Stimulated activated naive B cell treated with anti-CD40 and anti-IgM and Interleukin-4, amounts not matched to agents 10 μg/mL and 1 μg/mL and 100 μg/mL, for 72 hours (primary cell): ENCODE measurements around the gene ADORA3.
A peak's percentile ranks its signal among the peaks of the same experiment; 100 is the strongest.
"Not testable (repeated sequence)": the region's sequence is repeated elsewhere in the genome, so short reads cannot be mapped to it uniquely, and the experiment has no call there.

ENCODE experiments used
- ATAC-seq, 2 donors: fragments of 150-1000 bp; cut with Tn5 transposase; replicated peaks; 2 replicates each; pipeline ENCODE4 v1.10.0; 2021; ENCODE audit warnings: moderate library complexity in 1 of 2
- DNase-seq: peaks from one replicate; pipeline ENCODE4 v3.0.0; 2021
- H3K27ac Mint-ChIP-seq: one replicate; pipeline ENCODE4 v1.8.0; 2022; ENCODE audit warnings: mild to moderate bottlenecking, mixed read lengths
- H3K27me3 Mint-ChIP-seq, 2 donors: one replicate each; pipeline ENCODE4 v1.8.0; 2022; ENCODE audit warnings: mixed read lengths in 2 of 2
- H3K36me3 Mint-ChIP-seq, 2 donors: one replicate each; pipeline ENCODE4 v1.8.0; 2022; ENCODE audit warnings: mixed read lengths in 2 of 2, mild to moderate bottlenecking in 1 of 2
- H3K4me1 Mint-ChIP-seq, 2 donors: one replicate each; pipeline ENCODE4 v1.8.0; 2022; ENCODE audit warnings: mixed read lengths in 2 of 2, mild to moderate bottlenecking in 1 of 2
- H3K4me3 Mint-ChIP-seq, 2 donors: one replicate each; pipeline ENCODE4 v1.8.0; 2022; ENCODE audit warnings: mild to moderate bottlenecking in 2 of 2, mixed read lengths in 2 of 2, moderate library complexity in 1 of 2
- H3K9me3 Mint-ChIP-seq, 2 donors: one replicate each; pipeline ENCODE4 v1.8.0; 2022; ENCODE audit warnings: mixed read lengths in 2 of 2, mild to moderate bottlenecking in 1 of 2

The ADORA3 gene

DNA sequence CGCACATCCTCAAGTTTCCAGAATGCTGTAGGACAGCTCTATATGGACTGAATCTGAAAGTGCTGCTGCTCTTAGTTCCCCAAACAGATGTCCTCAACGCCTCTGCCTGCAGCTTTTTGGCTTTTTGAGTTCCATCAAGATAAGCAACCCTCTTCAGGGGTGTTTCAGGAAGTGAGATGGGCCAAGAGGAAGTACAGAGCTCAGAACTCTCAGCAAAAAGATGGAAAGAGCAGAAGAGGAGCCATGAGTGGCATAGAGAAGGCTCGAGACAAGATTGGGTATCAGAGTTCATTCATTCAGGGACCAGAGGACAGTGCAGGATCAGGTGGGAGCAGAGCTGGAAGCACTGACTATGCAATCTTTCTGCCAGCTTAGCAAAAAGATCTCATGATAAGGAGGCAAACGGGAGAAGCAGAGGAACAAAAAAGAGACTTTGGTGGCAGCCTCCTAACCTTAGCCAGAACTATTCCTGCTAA, at the start of gene ADORA3, which contains the start of gene TMIGD3:
TSS of gene ADORA3 (minus strand) at position 49 of the 476 bp plus-strand sequence. CDS start 279 bp downstream, outside the sequence.
TSS of gene TMIGD3 (minus strand) at position 49 of the 476 bp plus-strand sequence. CDS start 279 bp downstream, outside the sequence.
- peak; percentile 46 to 47 for ATAC-seq
- Mint-ChIP-seq H3K9me3 (peaks cover 0 to 3% of the 10 kb centered on the region in 2 donors), H3K4me3 (peak within 1 kb of the TSS; percentile 33 to 60)

DNA sequence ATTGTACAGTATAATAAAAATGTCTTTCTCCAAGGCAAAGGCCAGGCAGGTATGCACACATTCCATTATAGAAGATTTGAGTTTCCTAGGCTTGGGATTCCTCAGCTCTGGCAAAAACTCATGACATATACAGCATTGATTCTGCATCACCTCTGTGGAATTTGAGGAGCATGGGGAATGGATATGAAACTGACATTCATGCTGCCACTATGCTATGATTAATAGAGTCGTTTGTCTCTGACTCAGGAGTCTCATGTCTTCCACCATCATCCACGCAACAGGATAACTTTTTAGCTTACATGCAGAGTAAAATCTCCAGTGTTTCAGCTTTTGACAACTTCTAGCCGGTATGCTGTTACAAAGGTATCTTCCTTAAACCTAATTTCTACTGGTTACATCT, 49.8 kb upstream of the ADORA3 start:
- H3K4me3 Mint-ChIP-seq, result no peak overlapping the region
- H3K36me3 Mint-ChIP-seq, result no peaks in the 10 kb centered on the region
- no peaks in the 10 kb centered on the region for H3K27me3 Mint-ChIP-seq
- ATAC-seq, result no peak
- peaks cover 0 to 6% of the 10 kb centered on the region in 2 donors for H3K4me1 Mint-ChIP-seq
- no peak for DNase-seq
- H3K27ac Mint-ChIP-seq, result no peak overlapping the region
- no peaks in the 10 kb centered on the region for H3K9me3 Mint-ChIP-seq

More for the DNA sequence above, at the start of gene ADORA3, which contains the start of gene TMIGD3:
- Mint-ChIP-seq H3K27me3 (no peaks in the 10 kb centered on the region), H3K4me1 (peaks cover 37 to 50% of the 10 kb centered on the region in 2 donors), H3K36me3 (no peaks in the 10 kb centered on the region), H3K27ac (peak within 1 kb of the TSS; percentile 78)
- DNase-seq, result peak; percentile 61

DNA sequence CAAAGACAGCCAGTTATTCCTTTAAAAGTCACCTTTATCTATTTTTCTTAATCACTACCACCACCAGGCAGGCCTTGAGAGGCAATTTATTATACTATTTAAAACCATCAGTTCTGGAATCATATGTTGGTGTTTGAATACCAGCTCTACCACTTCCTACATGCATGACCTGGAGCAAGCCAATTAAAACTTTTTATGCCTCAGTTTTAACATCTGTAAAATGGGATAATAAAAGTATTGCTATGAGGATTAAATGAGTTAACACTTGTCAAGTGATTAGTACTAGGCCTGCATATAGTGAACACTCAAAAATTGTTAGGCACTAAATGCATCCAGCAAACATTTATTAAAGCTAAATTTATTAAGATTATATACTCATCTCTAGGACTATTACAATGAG, 49.2 kb upstream of the ADORA3 start:
- DNase-seq, result no peak
- H3K27me3 Mint-ChIP-seq, result no peaks in the 10 kb centered on the region
- ATAC-seq, result no peak
- H3K36me3 Mint-ChIP-seq, result no peaks in the 10 kb centered on the region
- peaks cover 2 to 12% of the 10 kb centered on the region in 2 donors for H3K4me1 Mint-ChIP-seq
- no peak overlapping the region for H3K27ac Mint-ChIP-seq
- H3K9me3 Mint-ChIP-seq, result no peaks in the 10 kb centered on the region
- H3K4me3 Mint-ChIP-seq, result no peak overlapping the region

DNA sequence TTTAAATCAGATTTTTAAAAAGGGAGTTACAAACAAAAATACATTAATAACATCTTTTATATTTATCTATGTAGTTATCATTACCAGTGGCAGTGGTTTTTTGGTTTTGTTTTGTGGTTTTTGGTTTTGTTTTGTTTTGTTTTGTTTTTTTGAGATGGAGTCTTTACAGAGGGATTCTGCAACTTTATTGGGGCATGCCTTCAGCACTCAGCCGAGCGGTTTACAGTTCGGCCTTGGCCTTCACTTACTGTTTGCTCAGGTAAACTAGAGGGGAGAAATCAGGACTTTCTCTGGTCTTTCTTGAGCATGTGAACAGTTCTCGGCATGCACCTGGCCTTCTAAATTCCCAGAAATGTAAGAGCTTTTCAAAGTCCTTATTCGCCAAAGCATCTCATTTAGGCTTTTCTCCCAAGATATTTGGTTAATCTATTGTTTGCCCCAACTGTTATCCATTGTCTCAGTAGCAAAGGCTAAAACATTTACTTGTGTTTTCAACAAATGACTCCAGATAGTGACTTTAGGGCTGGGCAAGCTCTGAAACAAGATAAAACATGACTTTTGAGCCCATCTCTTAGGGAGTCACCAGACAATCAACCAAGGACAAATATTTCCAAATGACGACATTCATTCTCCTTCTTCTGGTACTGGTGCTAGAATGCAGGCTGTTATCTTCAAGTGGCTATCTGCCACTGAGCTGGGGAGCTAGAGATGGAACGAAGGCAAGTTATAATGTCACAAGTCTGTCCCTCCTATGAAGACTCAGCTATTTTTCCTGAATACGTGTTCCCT, 48.4 kb upstream of the ADORA3 start:
- H3K4me3 Mint-ChIP-seq, result no peak overlapping the region
- H3K27me3 Mint-ChIP-seq, result no peaks in the 10 kb centered on the region
- H3K4me1 Mint-ChIP-seq, result peaks cover 2 to 12% of the 10 kb centered on the region in 2 donors

DNA sequence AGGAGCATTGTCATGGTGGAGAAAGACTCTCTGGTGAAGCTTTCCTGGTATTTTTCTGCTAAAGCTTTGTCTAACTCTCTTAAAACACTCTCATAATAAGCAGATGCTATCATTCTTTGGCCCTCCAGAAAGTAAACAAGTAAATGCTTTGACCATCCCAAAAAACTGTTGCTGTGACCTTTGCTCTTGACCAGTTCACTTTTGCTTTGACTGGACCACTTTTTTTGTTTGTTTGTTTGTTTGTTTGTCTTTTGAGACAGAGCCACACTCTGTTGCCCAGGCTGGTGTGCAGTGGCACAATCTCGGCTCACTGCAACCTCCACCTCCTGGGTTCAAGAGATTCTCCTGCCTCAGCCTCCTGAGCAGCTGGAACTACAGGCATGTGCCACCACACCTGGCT, 44.4 kb upstream of the ADORA3 start:
- not testable (repeated sequence) for H3K27ac Mint-ChIP-seq, H3K9me3 Mint-ChIP-seq, H3K4me3 Mint-ChIP-seq, H3K36me3 Mint-ChIP-seq, ATAC-seq, H3K27me3 Mint-ChIP-seq, DNase-seq
- peaks cover 4 to 17% of the 10 kb centered on the region in 2 donors for H3K4me1 Mint-ChIP-seq

More for the DNA sequence above, 48.4 kb upstream of the ADORA3 start:
- Mint-ChIP-seq H3K27ac (no peak overlapping the region), H3K36me3 (no peaks in the 10 kb centered on the region), H3K9me3 (no peaks in the 10 kb centered on the region)
- DNase-seq (no peak), ATAC-seq (no peak)

DNA sequence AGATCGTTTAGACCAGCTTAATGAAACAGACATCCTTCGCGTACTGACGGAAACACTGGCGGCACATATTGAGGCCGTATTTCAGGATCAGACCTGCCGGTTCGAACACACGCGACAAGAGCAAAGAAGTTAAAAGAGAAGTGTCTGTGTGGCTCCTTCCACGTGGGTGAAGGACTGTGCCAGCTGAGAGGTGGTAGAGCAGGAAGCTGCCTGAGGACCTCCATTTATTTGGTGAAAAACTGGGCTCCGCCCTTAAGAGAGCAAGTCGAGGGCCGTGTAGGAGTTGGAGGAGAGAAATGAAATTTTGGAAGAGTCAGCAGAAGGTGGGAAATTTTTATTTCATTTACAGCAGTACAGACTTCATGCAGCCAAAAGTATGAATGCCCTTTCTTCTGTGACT, 38.8 kb upstream of the ADORA3 start:
- H3K4me1 Mint-ChIP-seq, result peaks cover 2 to 16% of the 10 kb centered on the region in 2 donors
- ATAC-seq, result no peak
- H3K27ac Mint-ChIP-seq, result no peak overlapping the region
- H3K9me3 Mint-ChIP-seq, result peaks cover 0 to 4% of the 10 kb centered on the region in 2 donors
- H3K36me3 Mint-ChIP-seq, result no peaks in the 10 kb centered on the region
- no peak for DNase-seq
- H3K27me3 Mint-ChIP-seq, result peaks cover 4 to 5% of the 10 kb centered on the region in 2 donors
- no peak overlapping the region for H3K4me3 Mint-ChIP-seq

DNA sequence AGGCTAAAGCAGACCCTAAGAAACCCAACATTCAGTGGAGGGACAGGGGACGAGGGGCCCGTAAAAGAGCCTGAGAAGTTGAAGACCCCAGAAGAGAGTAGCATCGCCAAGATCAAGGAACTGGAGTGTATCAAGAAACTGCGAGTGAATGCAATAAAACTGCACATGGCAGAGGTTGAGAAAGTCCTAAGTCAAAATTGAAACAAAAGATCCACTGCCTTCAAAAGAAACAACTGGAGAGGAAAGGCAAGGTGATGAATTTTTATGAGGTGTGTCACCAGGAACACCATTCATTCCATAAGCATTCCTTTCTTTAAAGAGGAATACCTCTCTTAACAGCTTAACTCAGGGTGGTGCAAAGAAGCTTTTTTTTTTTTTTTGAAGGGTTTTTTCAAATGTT, 38.3 kb upstream of the ADORA3 start:
- peaks cover 4 to 5% of the 10 kb centered on the region in 2 donors for H3K27me3 Mint-ChIP-seq
- ATAC-seq, result no peak
- H3K36me3 Mint-ChIP-seq, result peaks cover 0 to 2% of the 10 kb centered on the region in 2 donors
- H3K4me3 Mint-ChIP-seq, result no peak overlapping the region
- H3K27ac Mint-ChIP-seq, result no peak overlapping the region
- DNase-seq, result no peak
- H3K9me3 Mint-ChIP-seq, result peaks cover 0 to 4% of the 10 kb centered on the region in 2 donors
- H3K4me1 Mint-ChIP-seq, result peaks cover 2 to 16% of the 10 kb centered on the region in 2 donors

DNA sequence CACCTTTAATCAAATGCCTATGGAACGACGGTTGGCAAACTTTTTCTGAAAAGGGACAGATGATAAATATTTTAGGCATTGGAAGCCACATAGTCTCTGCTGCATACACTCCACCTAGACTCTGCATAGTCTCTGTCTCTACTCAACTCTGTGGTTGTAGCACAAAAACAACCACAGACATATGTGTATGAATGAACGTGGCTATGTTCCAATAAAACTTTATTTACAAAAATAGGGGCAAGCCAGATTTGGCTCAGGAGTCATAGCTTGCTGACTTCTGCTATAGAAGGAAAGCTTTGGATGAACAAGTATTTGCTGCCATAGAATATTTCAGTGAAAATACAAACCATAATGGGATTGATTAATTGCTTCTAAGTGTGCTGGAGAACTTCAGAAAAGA, 37.5 kb upstream of the ADORA3 start:
- H3K9me3 Mint-ChIP-seq, result peaks cover 0 to 6% of the 10 kb centered on the region in 2 donors
- peaks cover 0 to 16% of the 10 kb centered on the region in 2 donors for H3K4me1 Mint-ChIP-seq
- H3K27me3 Mint-ChIP-seq, result peaks cover 0 to 5% of the 10 kb centered on the region in 2 donors
- no peak for DNase-seq
- H3K27ac Mint-ChIP-seq, result no peak overlapping the region
- H3K36me3 Mint-ChIP-seq, result peaks cover 0 to 2% of the 10 kb centered on the region in 2 donors
- no peak overlapping the region for H3K4me3 Mint-ChIP-seq
- no peak for ATAC-seq

DNA sequence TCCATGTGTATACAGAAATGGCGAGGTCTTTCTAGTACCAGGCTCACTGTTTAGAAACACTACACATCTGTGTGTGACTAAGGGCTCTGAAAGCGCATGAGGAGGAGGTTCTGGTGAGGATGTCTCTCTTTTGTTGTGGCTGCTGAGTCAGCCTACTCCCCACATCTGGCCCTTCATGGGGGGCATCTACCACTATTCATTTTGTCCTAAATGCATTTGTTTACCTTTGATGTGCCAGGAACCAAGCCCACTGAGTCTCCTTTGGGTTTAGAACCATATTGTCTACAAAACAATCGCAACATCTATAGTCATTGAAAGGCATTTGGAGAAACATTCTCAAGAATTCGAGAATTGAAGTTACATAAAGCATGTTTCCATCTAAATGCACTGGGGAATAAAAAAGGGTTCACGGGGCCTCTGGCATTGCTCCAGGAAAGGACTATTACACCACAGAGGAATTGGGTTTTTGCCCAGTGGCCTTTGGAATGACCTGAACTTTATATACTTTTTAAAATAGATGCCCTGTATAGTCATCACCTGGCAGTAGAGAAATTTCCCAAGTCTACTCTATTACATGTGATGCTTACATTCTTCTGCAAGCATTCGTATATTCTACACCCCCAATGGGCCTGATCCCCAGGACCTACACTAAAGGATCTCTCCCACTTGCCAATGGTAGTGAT, 35.1 kb upstream of the ADORA3 start:
- Mint-ChIP-seq H3K36me3 (peaks cover 0 to 2% of the 10 kb centered on the region in 2 donors), H3K9me3 (peaks cover 0 to 3% of the 10 kb centered on the region in 2 donors), H3K4me3 (no peak overlapping the region), H3K27me3 (peaks cover 0 to 5% of the 10 kb centered on the region in 2 donors), H3K27ac (no peak overlapping the region), H3K4me1 (peaks cover 0 to 15% of the 10 kb centered on the region in 2 donors)
- DNase-seq (no peak), ATAC-seq (no peak)

DNA sequence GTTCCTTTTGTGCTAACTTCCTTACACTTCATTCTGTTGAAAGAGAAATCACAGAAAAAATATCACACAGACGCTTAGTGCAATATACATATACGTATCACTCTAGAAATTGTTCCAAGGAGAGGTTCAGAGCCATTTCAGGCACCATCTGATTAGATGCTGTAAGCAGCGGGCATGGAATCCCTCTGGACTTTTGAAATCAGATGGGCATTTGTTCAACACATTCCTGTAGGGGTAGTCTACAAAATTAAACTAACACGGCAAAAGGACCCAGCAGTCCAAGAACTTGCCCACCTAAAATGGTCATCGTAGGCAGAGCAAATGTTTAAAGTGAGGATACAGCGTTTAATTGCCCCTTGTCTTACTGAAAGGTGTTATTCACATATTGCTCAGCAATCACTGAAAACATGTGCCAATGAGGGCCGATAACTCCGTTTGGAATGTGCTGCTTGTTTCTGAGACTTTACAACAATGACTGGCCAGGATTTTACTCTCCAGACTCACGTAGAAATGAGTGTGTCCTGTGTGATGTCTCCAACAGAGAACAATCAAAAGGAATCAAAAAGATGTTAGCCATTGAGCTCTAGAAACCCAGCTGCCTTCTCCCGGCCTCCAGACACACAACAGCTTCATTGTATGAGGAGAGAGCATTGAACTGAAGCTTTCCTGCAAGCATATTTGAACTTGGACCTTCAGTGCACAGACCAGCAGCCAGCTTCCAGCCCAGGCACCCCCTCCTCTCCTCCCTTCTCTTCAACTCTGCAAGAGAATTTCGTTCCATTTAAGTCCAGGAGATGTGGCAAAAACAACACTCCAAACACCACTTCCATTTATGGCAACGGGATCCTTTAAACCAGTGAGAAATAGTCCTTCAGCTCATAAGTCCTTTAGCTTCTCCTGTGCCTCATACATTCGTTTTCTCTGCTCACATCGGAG, 32.1 kb upstream of the ADORA3 start:
- Mint-ChIP-seq H3K27ac (no peak overlapping the region), H3K4me3 (no peak overlapping the region), H3K9me3 (peaks cover 3 to 4% of the 10 kb centered on the region in 2 donors), H3K36me3 (peaks cover 0 to 2% of the 10 kb centered on the region in 2 donors), H3K27me3 (no peaks in the 10 kb centered on the region), H3K4me1 (peaks cover 0 to 6% of the 10 kb centered on the region in 2 donors)
- DNase-seq (no peak), ATAC-seq (no peak)

DNA sequence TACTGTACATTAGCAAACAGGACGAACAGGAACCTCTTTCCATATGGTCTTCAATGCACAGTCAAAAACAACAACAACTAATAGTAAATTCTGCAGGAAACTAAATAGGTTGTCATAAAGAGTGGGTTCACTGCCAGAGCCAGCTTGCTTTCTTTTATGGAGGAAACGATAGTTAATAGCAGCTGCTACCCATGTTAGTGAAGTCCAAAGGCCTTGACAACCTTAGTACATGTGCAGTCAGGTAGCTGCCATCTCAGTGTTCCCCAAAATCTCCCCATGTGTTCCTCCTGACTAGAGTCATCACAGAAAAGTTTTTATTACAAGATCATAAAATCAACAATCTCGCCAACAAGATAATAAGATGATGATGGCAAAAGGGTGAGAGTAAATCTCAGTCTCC, 16.6 kb upstream of the ADORA3 start:
- Mint-ChIP-seq H3K4me3 (no peak overlapping the region), H3K27me3 (no peaks in the 10 kb centered on the region), H3K4me1 (peaks cover 26 to 47% of the 10 kb centered on the region in 2 donors), H3K27ac (no peak overlapping the region), H3K9me3 (peaks cover 0 to 2% of the 10 kb centered on the region in 2 donors), H3K36me3 (peaks cover 0 to 5% of the 10 kb centered on the region in 2 donors)
- no peak for DNase-seq
- no peak for ATAC-seq

DNA sequence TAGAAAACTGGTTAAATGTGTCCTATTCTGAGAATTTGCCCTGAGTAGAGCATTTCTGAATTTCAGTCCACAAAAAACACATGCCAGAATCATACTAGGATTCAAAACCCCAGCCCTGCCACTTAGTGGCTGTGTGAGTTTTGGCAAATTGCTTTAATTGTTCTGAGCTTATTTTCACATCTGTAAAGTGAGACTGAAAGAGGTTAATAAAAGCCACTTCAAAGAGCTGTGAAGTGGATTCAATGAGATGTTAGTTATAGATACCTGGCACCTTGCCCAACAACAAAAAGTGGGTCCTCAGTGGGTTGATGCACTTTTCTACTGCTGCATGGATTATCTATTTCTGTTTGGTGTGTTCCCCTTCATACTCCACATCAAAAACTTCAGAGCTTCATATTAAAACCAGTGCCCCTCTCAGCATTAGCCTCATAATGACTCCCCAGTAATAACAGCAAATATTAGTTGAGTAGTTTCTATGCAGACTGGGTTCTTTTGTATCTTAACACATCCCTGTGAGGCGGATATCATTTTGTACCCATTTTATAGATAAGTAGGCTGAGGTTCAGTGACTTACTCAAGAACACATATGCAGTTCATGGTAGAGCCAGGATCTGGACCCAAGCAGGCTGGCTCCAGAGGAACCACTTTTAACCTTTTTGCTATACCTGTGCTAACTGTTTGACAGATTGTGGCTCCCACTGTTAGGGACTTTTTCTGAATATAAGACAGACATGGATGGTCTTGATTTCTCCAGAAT, 14.2 kb upstream of the ADORA3 start:
- Mint-ChIP-seq H3K4me1 (peaks cover 42 to 64% of the 10 kb centered on the region in 2 donors), H3K9me3 (peaks cover 0 to 3% of the 10 kb centered on the region in 2 donors), H3K4me3 (peak overlapping the region; percentile 61 to 86), H3K27me3 (no peaks in the 10 kb centered on the region), H3K27ac (peak overlapping the region; percentile 34), H3K36me3 (peaks cover 4 to 12% of the 10 kb centered on the region in 2 donors)
- no peak for DNase-seq
- ATAC-seq, result no peak

DNA sequence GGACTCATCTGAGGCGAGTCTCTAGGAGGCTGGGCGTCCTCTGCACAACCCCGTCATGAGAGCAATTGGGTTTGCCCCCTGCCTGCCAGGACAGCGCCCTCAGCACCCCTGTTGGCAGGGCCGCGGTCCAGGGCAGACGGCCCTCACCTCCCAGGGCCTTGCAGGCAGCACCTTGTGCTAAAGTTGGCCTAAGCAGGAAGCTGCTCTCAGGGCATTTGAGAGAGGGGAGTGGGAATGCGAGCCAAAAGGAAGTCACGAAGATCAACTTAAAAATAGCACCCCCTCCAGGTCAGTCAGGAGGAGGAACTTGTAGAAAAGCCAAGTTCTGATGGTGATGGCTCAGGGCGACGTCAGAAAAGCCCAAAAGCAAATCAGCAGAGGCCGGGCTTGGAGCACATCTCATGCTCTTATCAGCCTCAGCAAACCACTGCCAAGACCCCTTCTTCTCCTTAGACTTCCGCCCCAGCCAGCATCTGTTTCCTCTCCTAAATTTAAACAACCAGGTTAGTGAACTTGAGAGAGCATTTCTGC, 12.6 kb upstream of the ADORA3 start:
- peaks cover 48 to 64% of the 10 kb centered on the region in 2 donors for H3K4me1 Mint-ChIP-seq
- H3K9me3 Mint-ChIP-seq, result peaks cover 0 to 3% of the 10 kb centered on the region in 2 donors
- peak overlapping the region; percentile 97 for H3K27ac Mint-ChIP-seq
- no peaks in the 10 kb centered on the region for H3K27me3 Mint-ChIP-seq
- DNase-seq, result peak; percentile 65
- peaks cover 4 to 12% of the 10 kb centered on the region in 2 donors for H3K36me3 Mint-ChIP-seq
- peak overlapping the region; percentile 86 to 92 for H3K4me3 Mint-ChIP-seq
- peak; percentile 74 to 78 for ATAC-seq
